Activated CD4-positive, alpha-beta memory T cell treated with anti-CD3 and anti-CD28 coated beads, Interleukin-2, amount 10 ng/mL, durations not matched to agents 7 days and 5 days (primary cell): ENCODE measurements around the gene MREG. TPM values are rescaled to one million over a fixed set of nuclear protein-coding genes. Genes with fewer than 3 reads are reported as not detected.
A peak's percentile ranks its signal among the peaks of the same experiment; 100 is the strongest.
"Not testable (repeated sequence)": the region's sequence is repeated elsewhere in the genome, so short reads cannot be mapped to it uniquely, and the experiment has no call there.

Experiments
- CTCF ChIA-PET: fragments of 350-600 bp; sonication (Branson Sonifier 250); formaldehyde crosslinking; loops from one replicate; lab custom pipeline; 2021; ENCODE audit warnings: antibody characterized with exemption, inconsistent platforms; lab: Charles Lee
- POLR2A ChIA-PET: fragments of 350-600 bp; sonication (Branson Sonifier 250); formaldehyde crosslinking; loops from one replicate; lab custom pipeline; 2021; ENCODE audit warnings: antibody characterized with exemption; lab: Charles Lee
- DNase-seq: peaks from one replicate; pipeline ENCODE4 v3.0.0-alpha.2; 2020
- H3K27ac Mint-ChIP-seq: one replicate; pipeline ENCODE4 v1.8.0; 2021; ENCODE audit warnings: mild to moderate bottlenecking, mixed read lengths
- H3K27me3 Mint-ChIP-seq: one replicate; pipeline ENCODE4 v1.8.0; 2021; ENCODE audit warnings: mixed read lengths
- H3K36me3 Mint-ChIP-seq: one replicate; pipeline ENCODE4 v1.8.0; 2021; ENCODE audit warnings: low read depth, mixed read lengths
- H3K4me1 Mint-ChIP-seq: one replicate; pipeline ENCODE4 v1.8.0; 2021; ENCODE audit warnings: mixed read lengths
- H3K4me3 Mint-ChIP-seq: one replicate; pipeline ENCODE4 v1.8.0; 2021; ENCODE audit warnings: mild to moderate bottlenecking, mixed read lengths
- H3K9me3 Mint-ChIP-seq: one replicate; pipeline ENCODE4 v1.8.0; 2021; ENCODE audit warnings: mixed read lengths
- total RNA-seq, 2 experiments: library from RNA; stranded (reverse); gene quantifications; one replicate each; pipeline ENCODE4 v1.2.3, GENCODE V29; 2021

The MREG gene
- total RNA-seq, 2 experiments from 2014 or later = 12.6 to 15.1 TPM

DNA sequence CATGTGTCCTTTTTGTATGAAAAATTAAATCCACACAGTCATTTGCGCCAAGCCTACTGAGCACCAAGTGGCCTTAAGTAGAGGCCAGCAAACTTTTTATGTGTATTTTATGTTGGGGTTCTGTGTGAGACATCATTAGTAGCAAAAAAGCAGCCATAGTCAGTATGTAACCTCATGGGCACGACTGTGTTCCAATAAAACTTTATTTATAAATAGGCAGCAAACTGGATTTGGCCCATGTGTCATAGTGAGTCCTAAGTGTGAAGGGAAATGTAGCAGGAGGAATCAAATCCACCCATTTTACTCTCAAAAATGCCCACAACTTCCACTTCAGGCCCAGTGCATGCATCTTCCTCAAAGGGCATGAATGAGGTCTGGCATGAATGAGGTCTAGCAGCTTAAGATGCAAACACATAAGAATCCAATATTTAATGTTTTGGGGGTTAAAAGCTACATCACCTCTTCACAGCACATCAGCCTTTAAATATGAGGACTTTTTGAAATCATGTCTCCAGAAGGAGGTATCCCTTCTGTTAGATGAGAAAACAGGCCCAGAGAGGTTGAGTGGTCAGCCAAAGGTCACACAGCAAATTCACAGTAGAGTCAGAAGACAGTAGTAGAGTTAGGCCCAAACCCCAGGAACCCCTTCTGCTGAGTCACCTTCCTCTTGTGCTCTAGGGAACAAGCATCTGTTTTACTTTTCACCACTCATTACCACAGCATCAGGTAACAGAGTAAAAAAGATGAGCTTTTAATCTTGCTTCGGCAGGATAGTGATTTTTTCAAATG is 45.6 kb downstream of the MREG start:
- Mint-ChIP-seq H3K9me3 (peaks cover 3% of the 10 kb centered on the region), H3K27me3 (no peaks in the 10 kb centered on the region), H3K4me1 (peaks cover 56% of the 10 kb centered on the region), H3K4me3 (no peak overlapping the region), H3K27ac (peak overlapping the region; percentile 78), H3K36me3 (peaks cover 22% of the 10 kb centered on the region)
- CTCF ChIA-PET = interaction anchor here (1.0 to 2.6 kb wide), 6 partner anchors 9 to 52 kb away, joined by 3 to 12 read pairs (median 4); no protein-coding TSS in a partner anchor
- POLR2A ChIA-PET = interaction anchor here (1.3 to 2.4 kb wide), 5 partner anchors 11 to 114 kb away, joined by 3 to 12 read pairs (median 4); partner anchors contain the start of genes PECR and TMEM169
- peak; percentile 26 for DNase-seq

DNA sequence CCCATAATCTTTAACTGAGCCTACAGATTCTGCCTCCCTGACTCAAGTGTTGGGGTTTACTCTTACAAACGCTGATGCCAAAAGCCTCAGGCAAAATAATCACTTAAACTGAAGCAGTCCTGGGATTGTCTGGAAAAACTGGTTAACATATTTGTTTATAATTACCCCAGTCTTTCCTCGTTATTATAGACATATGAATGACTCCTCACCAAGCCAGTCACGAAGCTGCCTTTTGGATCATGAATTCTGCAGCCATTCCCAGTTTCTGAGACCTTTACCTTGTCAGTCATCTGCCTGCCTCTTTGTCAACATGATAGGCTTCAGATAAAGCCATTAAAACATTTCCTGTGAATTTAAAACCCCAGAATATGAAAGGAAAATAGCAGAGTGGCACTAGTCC is 46.4 kb downstream of the MREG start:
- Mint-ChIP-seq H3K27ac (peak overlapping the region; percentile 47), H3K9me3 (peaks cover 3% of the 10 kb centered on the region), H3K27me3 (no peaks in the 10 kb centered on the region), H3K4me1 (peaks cover 56% of the 10 kb centered on the region), H3K4me3 (no peak overlapping the region), H3K36me3 (peaks cover 22% of the 10 kb centered on the region)
- ChIA-PET POLR2A (interaction anchor here (1.4 to 2.2 kb wide), 3 partner anchors 12 to 40 kb away, joined by 4 to 7 read pairs (median 5); no protein-coding TSS in a partner anchor), CTCF (interaction anchor here (1.1 to 2.6 kb wide), 5 partner anchors 12 to 66 kb away, joined by 4 to 12 read pairs (median 6); no protein-coding TSS in a partner anchor)
- DNase-seq = no peak

- Mint-ChIP-seq H3K36me3 (peaks cover 18% of the 10 kb centered on the region), H3K27me3 (no peaks in the 10 kb centered on the region), H3K4me3 (peak overlapping the region; percentile 4), H3K27ac (peak overlapping the region; percentile 40), H3K4me1 (peaks cover 56% of the 10 kb centered on the region), H3K9me3 (peaks cover 3% of the 10 kb centered on the region)
- DNase-seq = no peak
- ChIA-PET CTCF (interaction anchor here (0.7 to 1.9 kb wide), 5 partner anchors 12 to 469 kb away, joined by 4 to 6 read pairs (median 5); no protein-coding TSS in a partner anchor), POLR2A (interaction anchor here (1.4 to 2.2 kb wide), 3 partner anchors 13 to 50 kb away, joined by 5 to 7 read pairs (median 6); no protein-coding TSS in a partner anchor)
These were observed 47.1 kb downstream of the MREG start for GRCh38 chr2:215966274-215966673.

DNA sequence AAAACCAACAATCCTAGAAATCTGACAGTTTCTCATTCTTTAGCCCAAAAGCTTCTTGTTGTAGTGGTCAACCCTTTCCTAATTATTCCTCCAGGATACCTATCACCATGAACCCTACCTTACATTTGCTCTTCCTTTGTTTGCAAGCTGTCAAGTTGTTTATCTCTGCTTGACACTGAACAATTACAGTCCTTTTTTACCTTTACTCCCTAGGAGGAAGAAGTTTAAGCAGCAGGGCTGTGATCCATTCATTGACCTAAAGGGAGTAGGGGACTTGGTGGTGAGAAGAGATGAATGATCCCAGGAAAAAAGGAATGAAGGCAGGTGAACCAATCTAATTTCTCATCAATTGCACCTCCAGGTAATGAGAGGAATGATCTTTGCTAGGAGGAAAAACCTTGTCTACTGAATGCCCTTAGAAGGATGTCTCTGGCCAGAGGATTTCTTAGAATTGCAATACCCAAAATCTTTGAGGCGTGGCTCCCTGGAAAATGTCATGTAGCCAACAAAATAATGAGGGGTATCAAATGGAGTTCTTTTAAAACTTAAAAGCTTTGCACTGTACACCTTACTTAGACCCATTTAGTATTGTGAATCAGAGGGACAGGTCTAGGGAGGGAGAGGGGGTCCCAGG is 47.7 kb downstream of the MREG start:
- ChIA-PET POLR2A (interaction anchor here (1.1 to 2.2 kb wide), 4 partner anchors 10 to 51 kb away, joined by 3 to 7 read pairs (median 6); no protein-coding TSS in a partner anchor), CTCF (interaction anchor here (0.7 to 1.9 kb wide), 7 partner anchors 13 to 470 kb away, joined by 4 to 6 read pairs (median 4); no protein-coding TSS in a partner anchor)
- H3K27me3 Mint-ChIP-seq = no peaks in the 10 kb centered on the region
- peaks cover 52% of the 10 kb centered on the region for H3K4me1 Mint-ChIP-seq
- H3K4me3 Mint-ChIP-seq = peak overlapping the region; percentile 4
- H3K27ac Mint-ChIP-seq = peak overlapping the region; percentile 43
- H3K9me3 Mint-ChIP-seq = no peaks in the 10 kb centered on the region
- H3K36me3 Mint-ChIP-seq = peaks cover 12% of the 10 kb centered on the region
- no peak for DNase-seq

DNA sequence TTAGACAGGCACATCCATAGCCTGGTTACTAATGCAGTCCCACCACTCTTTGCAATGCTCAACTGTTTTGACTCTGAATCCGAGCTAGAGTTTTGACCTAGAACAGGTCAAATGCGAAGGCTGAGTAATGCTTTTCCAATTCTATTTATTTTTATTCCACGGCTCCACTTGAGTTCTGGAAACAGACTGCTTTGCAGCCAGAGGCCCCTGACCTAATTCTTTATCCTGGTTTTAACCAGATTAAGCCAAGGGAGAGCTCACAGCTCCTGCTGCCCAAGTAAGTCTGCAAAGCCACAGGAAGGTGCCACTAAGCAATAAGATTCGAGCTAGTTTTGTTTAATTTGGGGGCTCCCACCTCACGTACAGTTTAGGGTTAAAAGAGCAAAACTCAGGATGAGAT is 51.4 kb downstream of the MREG start:
- Mint-ChIP-seq H3K4me3 (no peak overlapping the region), H3K27me3 (no peaks in the 10 kb centered on the region), H3K27ac (no peak overlapping the region), H3K4me1 (peaks cover 26% of the 10 kb centered on the region), H3K9me3 (no peaks in the 10 kb centered on the region), H3K36me3 (peaks cover 18% of the 10 kb centered on the region)
- no peak for DNase-seq
- ChIA-PET POLR2A (no interaction called here), CTCF (interaction anchor here (0.6 kb wide), 1 partner anchor 43 kb away, joined by 4 read pairs; no protein-coding TSS in a partner anchor)

GRCh38 chr2:215958257-215958656 is 55.1 kb downstream of the MREG start:
- Mint-ChIP-seq H3K27ac (no peak overlapping the region), H3K4me1 (no peaks in the 10 kb centered on the region), H3K27me3 (no peaks in the 10 kb centered on the region), H3K4me3 (no peak overlapping the region), H3K36me3 (peaks cover 20% of the 10 kb centered on the region), H3K9me3 (no peaks in the 10 kb centered on the region)
- ChIA-PET CTCF (interaction anchor here (1.2 kb wide), 2 partner anchors 8 to 10 kb away, joined by 3 to 4 read pairs; no protein-coding TSS in a partner anchor), POLR2A (no interaction called here)
- DNase-seq = no peak

GRCh38 chr2:215957354-215958122 is 55.8 kb downstream of the MREG start:
- H3K4me3 Mint-ChIP-seq, H3K27ac Mint-ChIP-seq, DNase-seq, H3K27me3 Mint-ChIP-seq, H3K9me3 Mint-ChIP-seq, H3K4me1 Mint-ChIP-seq, POLR2A ChIA-PET: not testable (repeated sequence)
- H3K36me3 Mint-ChIP-seq = peaks cover 20% of the 10 kb centered on the region
- CTCF ChIA-PET = interaction anchor here (1.2 kb wide), 1 partner anchor 8 kb away, joined by 4 read pairs; no protein-coding TSS in a partner anchor

DNA sequence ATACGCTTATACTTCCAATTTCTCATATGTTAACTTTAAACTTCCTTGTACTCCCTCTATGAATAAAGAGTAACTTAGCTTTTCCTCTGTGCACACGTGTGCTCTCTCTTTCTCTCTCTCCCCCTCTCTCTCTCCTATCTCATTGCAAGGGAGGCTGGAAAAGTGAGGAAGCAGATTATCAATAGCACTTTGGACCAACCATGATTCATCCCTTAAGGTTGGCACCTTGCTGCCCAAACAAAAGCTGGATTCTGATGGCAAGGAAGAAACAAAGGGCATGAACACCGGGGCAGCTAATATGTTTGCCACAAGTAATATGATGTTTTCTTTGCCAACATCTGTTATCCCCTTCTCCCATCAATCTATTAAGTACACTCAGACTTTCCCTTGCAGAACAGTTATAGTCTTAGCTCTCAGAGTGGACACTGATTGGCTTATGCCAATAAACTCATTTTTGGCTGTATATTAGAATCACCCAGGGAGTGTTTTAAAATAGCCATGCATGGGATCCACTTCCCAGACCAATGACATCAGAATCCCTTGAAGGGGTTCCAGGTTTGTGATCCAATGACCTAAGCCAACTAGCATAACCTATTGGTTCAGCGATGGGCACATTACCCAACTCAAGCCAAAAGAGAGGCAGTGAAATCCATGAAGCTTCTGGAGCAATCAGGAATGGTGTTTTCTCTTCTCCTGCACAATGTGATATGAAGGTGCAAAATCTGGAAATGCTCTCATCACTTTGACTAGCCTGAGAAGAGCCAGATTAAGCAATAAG is 60.3 kb downstream of the MREG start:
- peaks cover 5% of the 10 kb centered on the region for H3K36me3 Mint-ChIP-seq
- no peak overlapping the region for H3K4me3 Mint-ChIP-seq
- no peaks in the 10 kb centered on the region for H3K9me3 Mint-ChIP-seq
- no peak for DNase-seq
- POLR2A ChIA-PET = interaction anchor here (0.6 kb wide), 1 partner anchor 1798 kb away, joined by 3 read pairs; no protein-coding TSS in a partner anchor
- no peak overlapping the region for H3K27ac Mint-ChIP-seq
- no peaks in the 10 kb centered on the region for H3K27me3 Mint-ChIP-seq
- H3K4me1 Mint-ChIP-seq = peaks cover 11% of the 10 kb centered on the region
- CTCF ChIA-PET = interaction anchor here (0.5 to 3.4 kb wide), 3 partner anchors 15 to 276 kb away, joined by 3 to 12 read pairs (median 4); no protein-coding TSS in a partner anchor

GRCh38 chr2:215951558-215951957 is 61.8 kb downstream of the MREG start:
- POLR2A ChIA-PET = interaction anchor here (0.8 to 1.7 kb wide), 2 partner anchors 61 to 169 kb away, joined by 3 read pairs; no protein-coding TSS in a partner anchor
- no peak for DNase-seq
- Mint-ChIP-seq H3K27me3 (no peaks in the 10 kb centered on the region), H3K4me1 (peaks cover 12% of the 10 kb centered on the region), H3K4me3 (no peak overlapping the region), H3K27ac (no peak overlapping the region), H3K36me3 (peaks cover 3% of the 10 kb centered on the region), H3K9me3 (no peaks in the 10 kb centered on the region)
- CTCF ChIA-PET = interaction anchor here (0.9 to 3.6 kb wide), 7 partner anchors 17 to 108 kb away, joined by 3 to 68 read pairs (median 10); no protein-coding TSS in a partner anchor

DNA sequence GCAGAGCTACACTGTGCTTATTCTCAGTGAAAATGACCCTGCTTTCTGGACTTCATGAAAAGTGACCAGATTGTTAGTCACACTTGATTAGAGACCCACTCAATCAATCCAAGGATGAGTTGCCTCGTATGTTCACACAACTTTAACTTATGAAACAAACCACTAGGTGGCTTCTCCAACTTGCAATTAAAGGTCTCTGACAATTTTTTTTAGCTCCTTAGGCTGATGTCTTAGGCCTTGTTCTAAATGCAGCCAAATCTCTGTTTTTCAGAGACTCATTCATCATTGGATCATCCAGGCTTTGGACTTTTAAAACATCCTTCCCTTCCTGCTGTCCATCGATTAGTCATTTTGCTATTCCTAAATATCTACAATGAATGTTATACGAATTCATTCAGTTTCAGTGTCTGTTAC is 63.4 kb downstream of the MREG start:
- Mint-ChIP-seq H3K36me3 (peaks cover 15% of the 10 kb centered on the region), H3K27ac (no peak overlapping the region), H3K9me3 (no peaks in the 10 kb centered on the region), H3K27me3 (no peaks in the 10 kb centered on the region), H3K4me1 (peaks cover 12% of the 10 kb centered on the region), H3K4me3 (no peak overlapping the region)
- ChIA-PET CTCF (interaction anchor here (0.6 to 4.6 kb wide), 20 partner anchors 8 to 493 kb away, joined by 3 to 68 read pairs (median 4); no protein-coding TSS in a partner anchor), POLR2A (interaction anchor here (1.0 to 1.7 kb wide), 2 partner anchors 66 to 170 kb away, joined by 3 read pairs; no protein-coding TSS in a partner anchor)
- DNase-seq = no peak

- Mint-ChIP-seq H3K27me3 (no peaks in the 10 kb centered on the region), H3K4me3 (no peak overlapping the region), H3K9me3 (no peaks in the 10 kb centered on the region), H3K4me1 (peaks cover 12% of the 10 kb centered on the region), H3K36me3 (peaks cover 26% of the 10 kb centered on the region), H3K27ac (no peak overlapping the region)
- CTCF ChIA-PET = interaction anchor here (1.1 to 4.6 kb wide), 3 partner anchors 17 to 85 kb away, joined by 4 to 20 read pairs (median 7); no protein-coding TSS in a partner anchor
- DNase-seq = no peak
- POLR2A ChIA-PET = no interaction called here
These were observed 65.3 kb downstream of the MREG start for GRCh38 chr2:215948051-215948450.
